Fibroblast of villous mesenchyme (primary cell): ENCODE data around the gene FBN1. TPM values are rescaled to one million over a fixed set of nuclear protein-coding genes. Genes with fewer than 3 reads are reported as not detected.

Experiments used
- DNase-seq: peaks from one replicate; pipeline ENCODE4 v3.0.0-alpha.2; 2010; ENCODE audit warnings: low read depth
- H3K4me3 ChIP-seq: 2 replicates; pipeline ENCODE4 v1.5.1; 2011; ENCODE audit warnings: low read depth, mild to moderate bottlenecking, low read length
- total RNA-seq: library from RNA; depleted of rRNA; stranded (reverse); fragments of >200 nt; gene quantifications from 2 replicates; pipeline ENCODE4 v1.2.3, GENCODE V29; 2012
- TF ChIP-seq, protein P1 (sequence below): IDR thresholded peaks from 2 replicates; pipeline ENCODE4 v1.5.1; 2012; ENCODE audit warnings: low read depth, mild to moderate bottlenecking, low read length; ENCODE audit not compliant: insufficient read depth

The FBN1 gene
- total RNA-seq: 333 and 621 TPM in 2 replicates

DNA sequence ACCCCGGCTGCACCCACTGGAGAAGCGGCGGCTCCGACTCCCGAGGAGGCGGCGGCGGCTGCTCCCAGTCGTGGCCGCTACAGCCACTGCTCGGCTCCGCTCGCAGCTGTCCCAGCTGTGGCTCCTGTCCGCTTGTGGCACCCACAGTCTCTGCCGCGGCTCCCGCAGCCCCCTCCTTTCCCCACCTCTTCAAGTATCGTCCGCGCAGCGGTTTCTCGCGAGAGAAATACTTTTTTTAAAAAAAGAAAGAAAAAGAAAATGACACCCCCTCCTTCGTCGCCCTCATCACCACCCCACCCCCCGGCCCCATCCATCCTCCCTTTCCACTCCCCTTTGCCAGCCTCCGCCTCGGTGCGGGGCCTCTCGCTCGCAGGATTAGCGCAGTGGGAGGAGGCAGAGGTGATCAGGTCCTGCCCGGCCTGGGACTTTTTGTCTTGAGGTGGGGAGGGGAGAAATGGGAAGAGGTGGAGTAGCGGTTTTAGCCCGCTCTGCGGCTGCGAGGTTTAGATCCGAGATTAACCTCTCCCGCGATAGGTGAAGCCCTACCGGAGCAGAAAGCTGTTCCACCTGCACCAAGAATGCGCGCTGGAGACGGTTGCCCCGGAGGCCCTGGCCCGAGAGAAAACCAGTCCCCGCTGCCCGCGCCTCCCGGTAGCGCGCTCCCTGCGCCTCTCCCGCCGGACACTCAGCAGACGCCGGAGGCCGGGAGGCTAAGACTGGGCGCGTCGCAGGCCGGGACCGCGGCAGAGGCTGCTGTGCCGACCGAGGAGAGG is at the start of gene FBN1:
Gene FBN1, minus strand, starts transcription at position 152 of the 773 bp plus-strand sequence. CDS start 940 bp downstream, outside the sequence.
- TF ChIP-seq, protein P1, sequence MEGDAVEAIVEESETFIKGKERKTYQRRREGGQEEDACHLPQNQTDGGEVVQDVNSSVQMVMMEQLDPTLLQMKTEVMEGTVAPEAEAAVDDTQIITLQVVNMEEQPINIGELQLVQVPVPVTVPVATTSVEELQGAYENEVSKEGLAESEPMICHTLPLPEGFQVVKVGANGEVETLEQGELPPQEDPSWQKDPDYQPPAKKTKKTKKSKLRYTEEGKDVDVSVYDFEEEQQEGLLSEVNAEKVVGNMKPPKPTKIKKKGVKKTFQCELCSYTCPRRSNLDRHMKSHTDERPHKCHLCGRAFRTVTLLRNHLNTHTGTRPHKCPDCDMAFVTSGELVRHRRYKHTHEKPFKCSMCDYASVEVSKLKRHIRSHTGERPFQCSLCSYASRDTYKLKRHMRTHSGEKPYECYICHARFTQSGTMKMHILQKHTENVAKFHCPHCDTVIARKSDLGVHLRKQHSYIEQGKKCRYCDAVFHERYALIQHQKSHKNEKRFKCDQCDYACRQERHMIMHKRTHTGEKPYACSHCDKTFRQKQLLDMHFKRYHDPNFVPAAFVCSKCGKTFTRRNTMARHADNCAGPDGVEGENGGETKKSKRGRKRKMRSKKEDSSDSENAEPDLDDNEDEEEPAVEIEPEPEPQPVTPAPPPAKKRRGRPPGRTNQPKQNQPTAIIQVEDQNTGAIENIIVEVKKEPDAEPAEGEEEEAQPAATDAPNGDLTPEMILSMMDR: no peak
- peak; percentile 95 for DNase-seq
- peak within 1 kb of the TSS; percentile 94 for H3K4me3 ChIP-seq

DNA sequence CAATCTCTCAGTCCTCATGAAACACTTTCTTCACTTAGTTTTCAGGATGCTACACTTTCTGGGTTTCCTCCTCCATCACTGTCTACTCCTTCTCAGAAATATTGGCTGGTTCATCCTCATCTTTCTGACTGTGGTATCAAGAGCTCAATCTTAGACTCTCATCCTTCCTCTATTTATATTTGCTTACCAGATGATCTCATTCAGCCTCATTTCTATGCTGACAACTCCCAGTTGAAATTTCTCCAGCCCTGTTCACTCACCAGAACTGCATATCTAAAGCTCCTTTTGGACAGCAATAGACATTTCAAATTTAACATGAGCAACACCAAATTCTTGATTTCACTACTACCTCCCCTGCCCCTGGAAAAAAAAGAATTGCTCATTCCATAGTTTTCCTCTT is 48.0 kb upstream of the FBN1 start:
- DNase-seq: peak; percentile 27
- H3K4me3 ChIP-seq: no peak overlapping the region
- TF ChIP-seq, protein P1: no peak

DNA sequence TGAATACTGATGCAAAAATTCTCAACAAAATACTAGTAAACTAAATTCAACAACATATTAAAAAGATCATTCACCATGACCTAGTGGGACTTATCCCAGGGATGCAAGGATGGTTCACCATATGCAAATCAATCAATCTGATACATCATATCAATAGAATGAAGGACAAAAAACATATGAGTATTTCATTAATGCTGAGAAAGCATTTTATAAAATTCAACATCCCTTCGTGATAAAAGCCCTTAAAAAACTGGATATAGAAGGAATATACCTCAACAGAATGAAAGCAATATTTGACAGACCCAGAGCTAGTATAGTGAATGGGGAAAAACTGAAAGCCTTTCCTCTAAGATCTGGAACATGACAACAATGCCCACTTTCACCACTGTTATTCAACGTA is 43.0 kb upstream of the FBN1 start:
- TF ChIP-seq, protein P1: no peak
- no peak for DNase-seq
- H3K4me3 ChIP-seq: no peak overlapping the region

DNA sequence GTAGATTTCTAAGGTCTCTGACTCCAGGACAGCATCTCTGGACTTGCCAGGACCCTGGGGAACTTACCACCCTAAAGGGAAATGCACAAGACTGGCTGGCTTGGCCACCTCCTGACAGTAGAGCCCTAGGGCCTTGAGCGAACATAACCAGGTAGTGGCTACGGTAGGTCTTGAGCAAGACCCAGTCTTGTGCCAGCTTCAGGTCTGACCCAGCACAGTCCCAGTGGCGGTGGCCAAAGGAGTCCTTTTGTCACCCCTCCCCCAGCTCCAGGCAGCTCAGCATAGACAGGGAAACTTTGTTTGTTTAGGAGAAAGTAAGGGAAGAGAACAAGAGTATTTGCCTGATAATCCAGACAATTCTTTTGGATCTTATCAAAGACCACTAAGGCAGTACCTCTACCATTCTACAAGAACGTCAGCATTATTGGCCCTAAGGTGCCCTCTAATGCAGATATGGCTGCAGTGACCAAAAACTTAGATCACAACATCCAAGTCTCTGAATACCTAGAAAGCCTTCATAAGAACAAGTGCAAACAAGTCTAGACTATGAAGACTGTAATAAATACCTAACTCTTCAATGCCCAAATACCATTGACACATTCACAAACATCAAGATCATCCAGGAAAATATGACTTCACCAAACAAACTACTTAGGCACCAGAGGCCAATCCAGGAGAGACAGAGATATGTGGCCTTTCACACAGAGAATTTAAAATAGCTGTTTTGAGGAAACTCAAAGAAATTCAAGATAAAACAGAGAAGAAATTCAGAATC is 38.7 kb upstream of the FBN1 start:
- TF ChIP-seq, protein P1: no peak
- H3K4me3 ChIP-seq: no peak overlapping the region
- DNase-seq: no peak

DNA sequence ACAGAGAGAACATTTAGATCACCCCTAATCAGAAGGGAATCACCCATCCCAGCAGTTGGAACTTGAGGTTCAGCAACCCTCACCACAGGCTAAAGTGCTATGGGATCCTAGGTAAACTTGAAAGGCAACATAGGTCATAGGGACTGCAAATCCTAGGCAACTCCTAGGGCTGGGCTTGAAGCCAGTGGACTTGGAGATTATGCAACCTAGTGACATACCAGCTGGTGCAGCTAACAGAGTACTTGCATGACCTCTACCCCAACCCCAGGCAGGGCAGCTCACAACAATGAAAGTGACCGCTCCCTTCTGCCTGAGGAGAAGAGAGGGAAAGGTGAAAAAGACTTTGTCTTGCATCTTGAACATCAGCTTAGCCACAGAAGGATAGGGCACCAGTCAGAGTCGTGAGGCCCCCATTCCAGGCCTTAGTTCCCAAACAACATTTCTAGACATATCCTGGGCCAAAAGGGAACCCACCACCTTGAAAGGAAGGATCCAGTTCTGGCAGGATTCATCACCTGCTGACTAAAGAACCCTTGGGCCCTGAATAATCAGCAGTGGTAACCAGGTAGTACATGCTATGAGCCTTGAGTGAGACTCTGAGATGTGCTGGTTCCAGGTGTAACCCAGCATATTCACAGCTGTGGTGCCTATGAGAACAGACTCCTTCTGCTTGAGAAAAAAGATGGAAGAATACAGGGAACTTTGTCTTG is 37.6 kb upstream of the FBN1 start:
- no peak overlapping the region for H3K4me3 ChIP-seq
- peak; percentile 93 for DNase-seq
- TF ChIP-seq, protein P1: no peak

DNA sequence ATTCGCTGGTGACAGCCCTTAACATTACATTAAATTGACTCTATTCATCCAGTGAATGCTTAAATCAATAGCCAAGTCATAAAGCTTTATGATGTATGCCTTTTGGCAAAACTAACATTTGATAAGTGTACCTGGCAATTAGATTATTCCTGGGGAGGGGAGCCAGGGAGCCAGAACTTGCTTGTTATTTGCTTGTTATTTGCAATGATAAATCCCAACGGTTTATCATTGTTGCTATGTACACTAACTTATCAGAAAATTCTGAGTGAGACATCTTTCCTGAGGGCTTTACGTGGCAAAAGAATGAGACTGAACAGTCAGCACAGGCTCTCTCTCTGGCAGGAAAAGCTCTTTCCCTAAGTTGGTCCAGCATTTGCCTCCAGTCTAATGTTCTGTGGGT is 35.8 kb upstream of the FBN1 start:
- H3K4me3 ChIP-seq: no peak overlapping the region
- DNase-seq: peak; percentile 53
- TF ChIP-seq, protein P1: no peak
